Lung (tissue), 12 donors: ENCODE results near the gene PITPNB. TPM values are rescaled to one million over a fixed set of nuclear protein-coding genes. Genes with fewer than 3 reads are reported as not detected.

ENCODE experiments used
- ATAC-seq: fragments of 200-7000 bp; cut with Tn5 transposase; one replicate; pipeline ENCODE4 v1.9.1; 2020; ENCODE audit warnings: moderate number of reproducible peaks; ENCODE audit not compliant: insufficient read depth, low FRiP score
- DNase-seq, 3 donors: peaks; one replicate each; pipeline ENCODE4 v3.0.0-alpha.2; 2013 to 2017
- H3K27ac ChIP-seq, 2 donors: one replicate each; pipeline ENCODE4 v1.5.1; 2013; ENCODE audit warnings: mild to moderate bottlenecking in 2 of 2, moderate library complexity in 2 of 2, control low read depth in 1 of 2, inconsistent platforms in 1 of 2, low read depth in 1 of 2, low read length in 1 of 2
- H3K27me3 ChIP-seq, 3 donors: one replicate each; pipeline ENCODE4 v1.5.1; 2013; ENCODE audit warnings: low read length in 2 of 3; ENCODE audit not compliant: control insufficient read depth in 3 of 3, insufficient read depth in 3 of 3
- H3K36me3 ChIP-seq, 4 donors: one replicate each; pipeline ENCODE4 v1.5.1; 2013; ENCODE audit warnings: low read length in 4 of 4, mild to moderate bottlenecking in 1 of 4, moderate library complexity in 1 of 4; ENCODE audit not compliant: control insufficient read depth in 4 of 4, insufficient read depth in 4 of 4
- H3K4me1 ChIP-seq, 5 donors: one replicate each; pipeline ENCODE4 v1.5.1; 2013; ENCODE audit warnings: low read length in 5 of 5, mild to moderate bottlenecking in 2 of 5, moderate library complexity in 1 of 5; ENCODE audit not compliant: control insufficient read depth in 5 of 5, insufficient read depth in 5 of 5
- H3K4me3 ChIP-seq: one replicate; pipeline ENCODE4 v1.5.1; 2013; ENCODE audit warnings: mild to moderate bottlenecking, control low read depth, moderate library complexity
- H3K9ac ChIP-seq, 2 donors: one replicate each; pipeline ENCODE4 v1.5.1; 2013; ENCODE audit warnings: low read length in 2 of 2, control low read depth in 1 of 2; ENCODE audit not compliant: insufficient read depth in 1 of 2
- H3K9me3 ChIP-seq, 4 donors: one replicate each; pipeline ENCODE4 v1.5.1; 2013; ENCODE audit warnings: low read length in 3 of 4, mild to moderate bottlenecking in 1 of 4, moderate library complexity in 1 of 4; ENCODE audit not compliant: control insufficient read depth in 4 of 4, insufficient read depth in 3 of 4
- CTCF ChIP-seq: IDR thresholded peaks from 2 replicates; pipeline ENCODE4 v1.5.1; 2012; ENCODE audit warnings: mild to moderate bottlenecking; ENCODE audit errors: control extremely low read depth, extremely low read depth
- WGBS, 2 donors: extraction: QIAGEN DNeasy Blood & Tissue Kit; methylation state at CpG; one replicate each; pipeline ENCODE4 v1.1.7; 2013; 5-methylcytosine and 5-hydroxymethylcytosine counted together
- polyA plus RNA-seq, 2 donors: library from polyadenylated mRNA; stranded (reverse); fragments of 200-250 nt; gene quantifications; one replicate each; pipeline ENCODE4 v1.2.1, GENCODE V29; 2013
- total RNA-seq, 2 donors: library from RNA; depleted of rRNA in 1 of 2; stranded (reverse); fragments of >200 nt in 1 of 2; gene quantifications; one replicate each; pipeline ENCODE4 v1.2.1, GENCODE V29; 2014 to 2021
- donor health status: control.
- donor health status: control.
- donor health status: Bipolar disorder and iron deficiency.
- donor health status: healthy.
- donor health status: DM: yes; HTN: yes; CAD: no.

PITPNB gene
- total and polyA plus RNA-seq, 4 donors: 19.2 to 73.5 (median 37.5) TPM

DNA sequence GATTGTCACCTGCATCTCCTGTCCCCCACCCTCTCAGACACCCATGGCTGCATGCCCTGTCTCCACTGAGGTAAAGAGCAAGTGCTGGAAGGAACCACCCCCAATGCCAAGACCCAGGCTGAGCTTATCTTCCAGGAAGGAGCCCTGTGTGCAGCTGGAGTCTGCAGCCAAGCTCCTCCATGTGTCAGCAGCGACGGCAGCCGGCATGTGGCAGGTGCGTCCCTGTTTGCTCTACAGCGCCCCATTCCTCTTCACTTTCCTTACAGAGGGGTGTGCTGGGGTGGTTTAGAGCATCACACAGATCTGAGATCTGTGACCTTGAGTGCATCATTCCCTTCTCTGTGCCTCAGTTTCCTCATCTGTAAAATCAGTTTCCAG is 109.8 kb downstream of the PITPNB start:
- Histone ChIP-seq H3K4me3 (no peak overlapping the region), H3K4me1 (peaks cover 0 to 16% (median 4%) of the 10 kb centered on the region in 5 donors), H3K27ac (no peak overlapping the region), H3K9ac (no peak overlapping the region), H3K9me3 (no peaks in the 10 kb centered on the region), H3K27me3 (peaks cover 0 to 13% (median 10%) of the 10 kb centered on the region in 3 donors), H3K36me3 (no peaks in the 10 kb centered on the region)
- TF ChIP-seq CTCF: no peak
- 18 to 32% methylated on average over 5 of the region's 5 CpGs for WGBS, 2 donors
- peak in 1 of 3 donors; percentile 23 for DNase-seq
- no peak for ATAC-seq

- no peak overlapping the region for H3K9ac ChIP-seq
- no peak for TF ChIP-seq CTCF
- H3K4me1 ChIP-seq: peaks cover 0 to 16% (median 4%) of the 10 kb centered on the region in 5 donors
- no peaks in the 10 kb centered on the region for H3K36me3 ChIP-seq
- no peak overlapping the region for H3K27ac ChIP-seq
- no peak overlapping the region for H3K4me3 ChIP-seq
- ATAC-seq: no peak
- 82 to 85% methylated on average over 18 of the region's 18 CpGs for WGBS, 2 donors
- peak in 1 of 3 donors; percentile 7 for DNase-seq
- H3K9me3 ChIP-seq: no peaks in the 10 kb centered on the region
- H3K27me3 ChIP-seq: peaks cover 0 to 17% (median 10%) of the 10 kb centered on the region in 3 donors
Observed at GRCh38 chr22:27808451-27809225, 110.4 kb downstream of the PITPNB start.

GRCh38 chr22:27805841-27806240 is 113.2 kb downstream of the PITPNB start:
- Histone ChIP-seq H3K27me3 (peaks cover 0 to 21% (median 21%) of the 10 kb centered on the region in 3 donors), H3K9me3 (no peaks in the 10 kb centered on the region), H3K36me3 (no peaks in the 10 kb centered on the region), H3K4me3 (no peak overlapping the region), H3K27ac (no peak overlapping the region), H3K4me1 (peaks cover 0 to 24% (median 6%) of the 10 kb centered on the region in 5 donors), H3K9ac (no peak overlapping the region)
- no peak for TF ChIP-seq CTCF
- no peak for DNase-seq
- ATAC-seq: no peak
- 85 to 94% methylated on average over 7 of the region's 7 CpGs for WGBS, 2 donors
